HG03139 (cell line): ENCODE data around the gene ATP8A2.
"Not testable (repeated sequence)": the region's sequence is repeated elsewhere in the genome, so short reads cannot be mapped to it uniquely, and the experiment has no call there.

Source experiments
- ATAC-seq: cut with Tn5 transposase; IDR thresholded peaks from one replicate; pipeline ENCODE4 v1.9.1; 2021; ENCODE audit not compliant: unreplicated experiment

Gene ATP8A2

GRCh38 chr13:25462301-25463125 is 90.7 kb downstream of the ATP8A2 start:
- ATAC-seq, result no peak

- no peak for ATAC-seq
These were observed 91.7 kb downstream of the ATP8A2 start for GRCh38 chr13:25463496-25463895.

DNA sequence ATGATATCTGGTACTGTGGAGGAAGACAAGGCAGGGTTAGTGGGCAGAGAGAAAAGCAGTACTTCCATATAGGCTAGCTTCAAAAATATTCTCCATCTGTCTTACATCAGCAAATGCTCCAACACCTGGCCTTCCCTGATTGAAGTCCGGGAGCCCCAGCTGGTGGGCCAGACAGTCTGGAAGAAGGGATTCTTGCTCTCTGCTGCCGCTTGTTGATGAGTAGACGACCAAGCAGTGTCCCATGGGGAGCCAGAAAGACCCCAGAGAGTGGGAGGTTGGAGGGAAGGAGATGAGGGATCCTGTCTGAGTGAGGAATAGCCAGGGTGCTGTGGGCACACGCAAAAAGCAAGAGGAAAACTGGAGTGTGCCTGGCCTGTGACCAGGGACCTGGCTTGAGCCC is 95.1 kb downstream of the ATP8A2 start:
- ATAC-seq, result no peak

GRCh38 chr13:25468325-25469168 is 96.8 kb downstream of the ATP8A2 start:
- ATAC-seq, result no peak

GRCh38 chr13:25469169-25469525 is 97.4 kb downstream of the ATP8A2 start:
- no peak for ATAC-seq

DNA sequence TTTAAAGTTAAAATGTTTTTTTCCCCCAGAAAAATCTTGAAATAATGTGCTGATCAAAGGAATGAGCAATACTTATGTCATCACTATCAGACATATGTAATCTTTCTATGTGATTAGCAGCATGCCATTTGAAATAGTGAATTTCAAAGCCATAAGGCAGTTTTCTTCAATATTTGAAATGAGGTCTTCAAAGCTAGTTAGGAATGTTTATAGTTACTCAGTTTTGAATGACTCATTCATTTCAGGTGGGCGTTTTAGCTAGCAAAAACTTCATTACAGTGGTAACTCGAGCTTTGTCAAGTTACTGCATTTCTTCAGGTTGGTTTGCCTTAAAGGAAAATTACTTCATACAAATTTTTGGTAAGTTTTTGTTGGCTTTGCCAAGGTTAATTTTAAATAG is 102.1 kb downstream of the ATP8A2 start:
- ATAC-seq, result no peak

DNA sequence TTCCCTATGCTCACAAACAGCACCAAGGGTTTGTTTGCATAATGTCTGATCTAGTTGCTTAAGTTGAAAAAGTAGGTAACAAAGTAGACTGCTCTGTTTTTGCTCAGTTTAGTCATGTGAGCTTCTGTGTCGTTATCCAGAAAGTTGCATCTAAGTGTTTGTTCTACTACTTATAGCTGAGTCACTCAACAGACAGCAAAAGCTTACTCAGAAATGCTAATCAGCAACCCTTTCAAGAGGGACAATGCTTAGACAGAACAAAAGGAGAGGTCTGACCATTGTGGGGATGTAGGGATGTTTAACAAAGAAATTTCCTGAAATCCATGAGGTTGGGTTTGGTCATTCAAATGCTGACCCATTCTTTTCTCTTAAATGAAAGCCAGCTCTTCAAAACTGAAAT is 106.4 kb downstream of the ATP8A2 start:
- ATAC-seq, result no peak

DNA sequence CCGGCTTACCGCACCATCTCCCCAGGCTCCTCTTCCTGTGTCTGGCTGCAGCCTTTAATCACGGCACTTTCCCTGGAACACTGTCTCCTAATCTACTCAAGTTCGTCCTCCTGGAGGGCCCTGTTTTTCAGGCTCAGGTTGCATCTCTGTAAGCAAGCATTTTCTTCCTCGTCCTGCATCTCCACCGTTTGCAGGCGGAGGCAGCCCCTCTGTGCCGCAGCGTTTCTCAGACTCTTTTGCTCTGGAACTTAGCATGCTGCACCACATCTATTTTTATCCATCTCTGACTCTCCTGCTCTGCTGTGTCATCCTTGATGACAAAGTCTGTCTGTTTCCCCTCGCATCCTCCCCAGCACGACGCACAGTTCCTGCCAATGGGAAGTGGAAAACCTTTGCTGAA is 117.5 kb downstream of the ATP8A2 start:
- ATAC-seq, result no peak

DNA sequence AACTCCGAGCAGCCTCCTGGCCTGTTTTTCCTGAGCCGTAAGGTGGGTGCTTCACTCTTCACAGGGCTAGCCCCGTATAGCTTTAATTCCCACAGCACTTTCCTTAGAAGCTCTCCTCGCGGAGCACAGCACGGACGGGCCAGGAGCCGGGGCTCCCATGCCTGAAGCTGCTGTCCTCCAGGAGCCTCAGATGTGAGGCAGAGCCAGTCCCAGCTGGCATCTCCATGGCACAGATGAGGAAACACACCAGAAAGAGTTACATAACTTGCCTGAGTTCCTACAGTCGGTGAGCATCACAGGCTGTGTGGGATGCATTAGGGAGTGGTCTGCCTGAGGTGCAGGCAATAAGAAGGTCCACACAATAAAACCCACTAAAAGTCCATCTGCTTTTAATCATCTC is 118.5 kb downstream of the ATP8A2 start:
- no peak for ATAC-seq

- no peak for ATAC-seq
These were observed 122.3 kb downstream of the ATP8A2 start for GRCh38 chr13:25493931-25494640.

- no peak for ATAC-seq
These were observed 123.1 kb downstream of the ATP8A2 start for GRCh38 chr13:25494698-25495411.

GRCh38 chr13:25501231-25501630 is 129.5 kb downstream of the ATP8A2 start:
- no peak for ATAC-seq

GRCh38 chr13:25502031-25502430 is 130.3 kb downstream of the ATP8A2 start:
- no peak for ATAC-seq

GRCh38 chr13:25502551-25502950 is 130.8 kb downstream of the ATP8A2 start:
- ATAC-seq, result no peak

DNA sequence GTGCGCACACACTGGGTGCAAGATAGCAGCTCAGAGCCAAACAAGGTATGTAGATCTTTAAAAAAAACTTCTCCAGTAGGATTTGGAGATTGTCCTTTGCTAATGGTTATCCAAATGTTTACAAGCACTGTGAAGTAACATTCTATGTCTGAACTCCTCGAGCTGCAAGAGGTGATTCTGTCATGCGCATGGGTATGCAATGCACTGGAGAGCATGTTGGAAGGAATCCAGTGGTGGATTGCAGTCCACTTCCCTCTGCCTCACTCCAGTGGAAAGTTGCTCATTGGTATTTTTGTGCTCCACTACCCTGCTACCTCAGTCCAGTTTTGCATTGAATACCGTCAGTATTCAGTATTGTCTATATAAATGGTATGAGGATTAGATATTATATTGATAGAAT is 132.1 kb downstream of the ATP8A2 start:
- no peak for ATAC-seq

- no peak for ATAC-seq
These were observed 136.1 kb downstream of the ATP8A2 start for GRCh38 chr13:25507841-25508240.

DNA sequence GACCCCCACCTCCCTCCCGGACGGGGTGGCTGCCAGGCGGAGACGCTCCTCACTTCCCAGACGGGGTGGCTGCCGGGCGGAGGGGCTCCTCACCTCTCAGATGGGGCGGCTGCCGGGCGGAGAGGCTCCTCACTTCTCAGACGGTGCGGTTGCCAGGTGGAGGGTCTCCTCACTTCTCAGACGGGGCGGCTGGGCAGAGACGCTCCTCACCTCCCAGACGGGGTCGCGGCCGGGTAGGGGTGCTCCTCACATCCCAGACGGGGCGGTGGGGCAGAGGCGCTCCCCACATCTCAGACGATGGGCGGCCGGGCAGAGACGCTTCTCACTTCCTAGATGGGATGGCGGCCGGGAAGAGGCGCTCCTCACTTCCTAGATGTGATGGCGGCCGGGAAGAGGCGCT is 141.3 kb downstream of the ATP8A2 start:
- not testable (repeated sequence) for ATAC-seq

GRCh38 chr13:25518441-25518840 is 146.7 kb downstream of the ATP8A2 start:
- no peak for ATAC-seq

GRCh38 chr13:25525884-25526283 is 154.1 kb downstream of the ATP8A2 start:
- ATAC-seq, result no peak

- no peak for ATAC-seq
These were observed 156.5 kb downstream of the ATP8A2 start for GRCh38 chr13:25528266-25528665.

GRCh38 chr13:25529425-25529824 is 157.7 kb downstream of the ATP8A2 start:
- no peak for ATAC-seq
